ENCODE measurements around the gene CLECL1. TPM values are rescaled to one million over a fixed set of nuclear protein-coding genes. Genes with fewer than 3 reads are reported as not detected.
A peak's percentile ranks its signal among the peaks of the same experiment; 100 is the strongest.

Gene CLECL1
- polyA plus RNA-seq, 1 of the 3 experiments (the other 2 are of a cell fraction) = not detected

DNA sequence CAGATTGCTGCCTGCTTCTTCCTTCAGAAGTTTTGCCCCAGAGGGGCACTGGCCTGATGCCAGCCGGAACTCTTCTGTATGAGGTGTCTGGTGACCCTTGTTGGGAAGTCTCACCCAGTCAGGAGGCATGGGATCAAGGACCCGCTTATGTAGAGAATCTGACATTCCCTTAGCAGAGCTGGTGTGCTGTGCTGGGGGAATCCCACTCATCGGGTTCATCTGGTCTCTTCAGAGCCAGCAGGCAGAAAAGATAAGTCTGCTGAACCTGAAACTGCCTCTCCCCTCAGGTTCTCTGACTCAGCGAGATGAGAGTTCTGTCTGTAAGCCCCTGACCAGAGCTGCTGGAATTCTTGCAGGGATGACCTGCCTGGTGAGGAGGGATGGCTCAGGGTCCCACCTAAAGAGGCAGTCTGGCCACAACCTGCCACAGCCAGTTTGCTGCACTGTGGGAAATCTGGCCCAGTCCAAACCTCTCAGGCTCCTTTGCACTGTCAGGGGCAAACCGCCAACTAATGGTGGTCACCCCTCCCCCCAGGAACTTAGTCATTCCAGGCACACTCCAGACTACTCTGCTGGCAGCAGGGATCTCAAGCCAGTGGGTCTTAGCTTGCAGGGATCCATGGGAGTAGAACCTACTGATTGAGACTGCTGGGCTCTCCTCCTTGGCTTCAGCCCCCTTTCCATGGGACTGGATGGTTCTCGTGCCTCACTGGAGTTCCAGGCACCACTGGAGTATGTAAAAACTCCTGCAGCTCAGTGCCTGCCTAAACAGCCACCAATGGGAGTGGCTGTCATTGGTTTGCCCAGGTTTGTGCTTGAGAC is 59.3 kb downstream of the CLECL1 start:
- peak overlapping the region; percentile 33; the same call in 1 of the 2 replicates for H3K9ac ChIP-seq
- no peaks in the 10 kb centered on the region for H3K36me3 ChIP-seq (replicated peaks in 1 of 2; ENCODE audit: control insufficient read depth in 1 of 2, insufficient read depth in 2 of 2, low read length in 1 of 2)
- peak overlapping the region in 1 of 2 experiments; percentile 32; a peak in 1 of 4 replicates for H3K4me3 ChIP-seq (ENCODE audit: low read depth in 2 of 2, low read length in 1 of 2)
- no peaks in the 10 kb centered on the region for H3K9me3 ChIP-seq
- no peaks in the 10 kb centered on the region for H4K20me1 ChIP-seq (ENCODE audit: insufficient read depth)
- H3K79me2 ChIP-seq (ENCODE audit: insufficient read depth) = no peaks in the 10 kb centered on the region
- CTCF ChIA-PET = no interaction called here
- DNase-seq = peak; percentile 23
- H3K27me3 ChIP-seq (ENCODE audit: insufficient read depth) = no peaks in the 10 kb centered on the region
- H2AFZ ChIP-seq (ENCODE audit: low read depth) = peak overlapping the region; percentile 63; the same call in 1 of the 2 replicates
- no peaks in the 10 kb centered on the region for H3F3A ChIP-seq (replicated peaks; ENCODE audit: insufficient read depth)
- H3K4me1 ChIP-seq (ENCODE audit: control insufficient read depth in 1 of 2, insufficient read depth in 2 of 2, low read depth in 1 of 2, low read length in 1 of 2) = peaks cover 9 to 11% of the 10 kb centered on the region in 2 experiments; a peak in 3 of 4 replicates
- no peaks in the 10 kb centered on the region for H3K9me2 ChIP-seq
- 38% methylated on average over 5 of the region's 6 CpGs for WGBS (ENCODE audit: low lambda C conversion rate)
- H3K27ac ChIP-seq (ENCODE audit: low read depth in 2 of 2, low read length in 1 of 2) = peak overlapping the region; percentile 63 to 64
- POLR2A ChIA-PET = interaction anchor here (0.6 kb wide), 1 partner anchor 12 kb away, joined by 3 read pairs; no protein-coding TSS in a partner anchor
- TF ChIP-seq GATA2 (CRISPR knock-in tag; IDR thresholded peaks at IDR 0.05) (no peak), POLR2AphosphoS5 (IDR thresholded peaks at IDR 0.05; ENCODE audit: low read depth, low read length) (peak; percentile 60; the same call in 1 of the 2 replicates), NRF1 (IDR thresholded peaks at IDR 0.05; ENCODE audit: low read depth, low read length) (no peak), EP300 (IDR thresholded peaks at IDR 0.05; ENCODE audit: borderline replicate concordance in 1 of 2, low read depth in 1 of 2, low read length in 1 of 2) (peak in 1 of 2 experiments; percentile 64; a peak in 2 of 4 replicates), JUND (IDR thresholded peaks at IDR 0.05) (peak; percentile 81), TAF1 (IDR thresholded peaks at IDR 0.05; ENCODE audit: borderline replicate concordance, low read depth, low read length) (peak; percentile 72; the same call in 1 of the 2 replicates), RXRA (IDR thresholded peaks at IDR 0.05; ENCODE audit: borderline replicate concordance, low read depth) (peak; percentile 37; the same call in 1 of the 2 replicates), TCF12 (IDR thresholded peaks at IDR 0.05) (peak; percentile 81), CHD2 (IDR thresholded peaks at IDR 0.05; ENCODE audit: low read length, partially characterized antibody) (peak; percentile 45), NFIC (IDR thresholded peaks at IDR 0.05; ENCODE audit: borderline replicate concordance) (peak; percentile 97), FOSL2 (IDR thresholded peaks at IDR 0.05; ENCODE audit: borderline replicate concordance, low read depth) (peak; percentile 88), RAD21 (IDR thresholded peaks at IDR 0.05; ENCODE audit: low read length) (no peak), REST (IDR thresholded peaks at IDR 0.05; ENCODE audit: low read depth, low read length) (peak; percentile 72)
- TF ChIP-seq, protein P1, sequence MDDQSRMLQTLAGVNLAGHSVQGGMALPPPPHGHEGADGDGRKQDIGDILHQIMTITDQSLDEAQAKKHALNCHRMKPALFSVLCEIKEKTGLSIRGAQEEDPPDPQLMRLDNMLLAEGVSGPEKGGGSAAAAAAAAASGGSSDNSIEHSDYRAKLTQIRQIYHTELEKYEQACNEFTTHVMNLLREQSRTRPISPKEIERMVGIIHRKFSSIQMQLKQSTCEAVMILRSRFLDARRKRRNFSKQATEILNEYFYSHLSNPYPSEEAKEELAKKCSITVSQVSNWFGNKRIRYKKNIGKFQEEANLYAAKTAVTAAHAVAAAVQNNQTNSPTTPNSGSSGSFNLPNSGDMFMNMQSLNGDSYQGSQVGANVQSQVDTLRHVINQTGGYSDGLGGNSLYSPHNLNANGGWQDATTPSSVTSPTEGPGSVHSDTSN (IDR thresholded peaks at IDR 0.05) = peak; percentile 53
- TF ChIP-seq, protein P2, sequence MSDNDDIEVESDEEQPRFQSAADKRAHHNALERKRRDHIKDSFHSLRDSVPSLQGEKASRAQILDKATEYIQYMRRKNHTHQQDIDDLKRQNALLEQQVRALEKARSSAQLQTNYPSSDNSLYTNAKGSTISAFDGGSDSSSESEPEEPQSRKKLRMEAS (IDR thresholded peaks at IDR 0.05; ENCODE audit: low read depth) = peak; percentile 51; the same call in 1 of the 2 replicates
- TF ChIP-seq, protein P3, sequence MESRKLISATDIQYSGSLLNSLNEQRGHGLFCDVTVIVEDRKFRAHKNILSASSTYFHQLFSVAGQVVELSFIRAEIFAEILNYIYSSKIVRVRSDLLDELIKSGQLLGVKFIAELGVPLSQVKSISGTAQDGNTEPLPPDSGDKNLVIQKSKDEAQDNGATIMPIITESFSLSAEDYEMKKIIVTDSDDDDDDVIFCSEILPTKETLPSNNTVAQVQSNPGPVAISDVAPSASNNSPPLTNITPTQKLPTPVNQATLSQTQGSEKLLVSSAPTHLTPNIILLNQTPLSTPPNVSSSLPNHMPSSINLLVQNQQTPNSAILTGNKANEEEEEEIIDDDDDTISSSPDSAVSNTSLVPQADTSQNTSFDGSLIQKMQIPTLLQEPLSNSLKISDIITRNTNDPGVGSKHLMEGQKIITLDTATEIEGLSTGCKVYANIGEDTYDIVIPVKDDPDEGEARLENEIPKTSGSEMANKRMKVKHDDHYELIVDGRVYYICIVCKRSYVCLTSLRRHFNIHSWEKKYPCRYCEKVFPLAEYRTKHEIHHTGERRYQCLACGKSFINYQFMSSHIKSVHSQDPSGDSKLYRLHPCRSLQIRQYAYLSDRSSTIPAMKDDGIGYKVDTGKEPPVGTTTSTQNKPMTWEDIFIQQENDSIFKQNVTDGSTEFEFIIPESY (IDR thresholded peaks at IDR 0.05; ENCODE audit: borderline replicate concordance, low read depth) = no peak
- peak overlapping the region; percentile 43 for H3K4me2 ChIP-seq

Measured in SK-N-SH (cell line).